ENCODE results near the gene ZNHIT6. TPM values are rescaled to one million over a fixed set of nuclear protein-coding genes. Genes with fewer than 3 reads are reported as not detected.

The ZNHIT6 gene
- total and polyA plus RNA-seq, 2 donors (not counting 1 experiment from before 2014, with no cell fraction given) = 6.0 to 16.3 TPM

- no peaks in the 10 kb centered on the region for H3K27me3 Mint-ChIP-seq
- Histone ChIP-seq H3K79me2 (ENCODE audit: control insufficient read depth, insufficient read depth, low read length) (no peaks in the 10 kb centered on the region), H3K27ac (ENCODE audit: low read length in 2 of 2) (no peak overlapping the region), H2AFZ (ENCODE audit: insufficient read depth, low read depth, low read length, poor library complexity, severe bottlenecking) (no peak overlapping the region), H3K27me3 (replicated peaks in 1 of 4; ENCODE audit: control extremely low read depth in 1 of 4, control insufficient read depth in 3 of 4, insufficient read depth in 4 of 4, low read length in 3 of 4) (no peaks in the 10 kb centered on the region), H3K4me3 (ENCODE audit: control extremely low read depth in 1 of 5, extremely low read depth in 1 of 5, insufficient read depth in 1 of 5, low read depth in 2 of 5, low read length in 4 of 5) (no peak overlapping the region), H3K9me3 (ENCODE audit: control extremely low read depth in 1 of 3, control insufficient read depth in 2 of 3, insufficient read depth in 1 of 3, low read length in 2 of 3) (no peaks in the 10 kb centered on the region), H3K4me2 (replicated peaks; ENCODE audit: low read depth, low read length, poor library complexity, severe bottlenecking) (no peak overlapping the region), H3K36me3 (replicated peaks in 1 of 2; ENCODE audit: control extremely low read depth in 1 of 2, control insufficient read depth in 1 of 2, extremely low read depth in 1 of 2, insufficient read depth in 2 of 2, low read length in 1 of 2) (no peaks in the 10 kb centered on the region), H3K9ac (ENCODE audit: low read length) (no peak overlapping the region), H3K4me1 (ENCODE audit: control insufficient read depth in 2 of 2, insufficient read depth in 2 of 2, low read length in 2 of 2) (no peaks in the 10 kb centered on the region), H4K20me1 (ENCODE audit: control insufficient read depth, insufficient read depth, low read length, poor library complexity, severe bottlenecking) (no peaks in the 10 kb centered on the region)
- no peak for TF ChIP-seq EZH2 (IDR thresholded peaks at IDR 0.05; ENCODE audit: borderline replicate concordance, insufficient read depth, low read depth, low read length, poor library complexity, severe bottlenecking)
- TF ChIP-seq, protein P1, sequence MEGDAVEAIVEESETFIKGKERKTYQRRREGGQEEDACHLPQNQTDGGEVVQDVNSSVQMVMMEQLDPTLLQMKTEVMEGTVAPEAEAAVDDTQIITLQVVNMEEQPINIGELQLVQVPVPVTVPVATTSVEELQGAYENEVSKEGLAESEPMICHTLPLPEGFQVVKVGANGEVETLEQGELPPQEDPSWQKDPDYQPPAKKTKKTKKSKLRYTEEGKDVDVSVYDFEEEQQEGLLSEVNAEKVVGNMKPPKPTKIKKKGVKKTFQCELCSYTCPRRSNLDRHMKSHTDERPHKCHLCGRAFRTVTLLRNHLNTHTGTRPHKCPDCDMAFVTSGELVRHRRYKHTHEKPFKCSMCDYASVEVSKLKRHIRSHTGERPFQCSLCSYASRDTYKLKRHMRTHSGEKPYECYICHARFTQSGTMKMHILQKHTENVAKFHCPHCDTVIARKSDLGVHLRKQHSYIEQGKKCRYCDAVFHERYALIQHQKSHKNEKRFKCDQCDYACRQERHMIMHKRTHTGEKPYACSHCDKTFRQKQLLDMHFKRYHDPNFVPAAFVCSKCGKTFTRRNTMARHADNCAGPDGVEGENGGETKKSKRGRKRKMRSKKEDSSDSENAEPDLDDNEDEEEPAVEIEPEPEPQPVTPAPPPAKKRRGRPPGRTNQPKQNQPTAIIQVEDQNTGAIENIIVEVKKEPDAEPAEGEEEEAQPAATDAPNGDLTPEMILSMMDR (IDR thresholded peaks at IDR 0.05) = no peak
- 71% methylated on average over 1 of the region's 4 CpGs for WGBS (ENCODE audit: insufficient coverage)
- intact Hi-C loops (cut with micrococcal nuclease) = no loop called here
- POLR2A ChIA-PET = no interaction called here
- no peaks in the 10 kb centered on the region for H3K4me1 Mint-ChIP-seq
- CTCF ChIA-PET = no interaction called here
- ATAC-seq (ENCODE audit: low read depth) = no peak
- H3K4me3 Mint-ChIP-seq = no peak overlapping the region
- no peak for DNase-seq
- H3K27ac Mint-ChIP-seq = no peak overlapping the region
- H3K9me3 Mint-ChIP-seq (ENCODE audit: insufficient read depth) = peaks cover 3% of the 10 kb centered on the region
Measured at GRCh38 chr1:85601901-85602300, 106.3 kb downstream of the ZNHIT6 start.

GRCh38 chr1:85599681-85600080, 108.6 kb downstream of the ZNHIT6 start:
- Mint-ChIP-seq H3K27me3 (no peaks in the 10 kb centered on the region), H3K9me3 (ENCODE audit: insufficient read depth) (peaks cover 3% of the 10 kb centered on the region), H3K4me3 (no peak overlapping the region), H3K27ac (no peak overlapping the region), H3K4me1 (no peaks in the 10 kb centered on the region)
- no peaks in the 10 kb centered on the region for H3K4me1 ChIP-seq (ENCODE audit: control insufficient read depth in 2 of 2, insufficient read depth in 2 of 2, low read length in 2 of 2)
- no peak for TF ChIP-seq EZH2 (IDR thresholded peaks at IDR 0.05; ENCODE audit: borderline replicate concordance, insufficient read depth, low read depth, low read length, poor library complexity, severe bottlenecking)
- TF ChIP-seq, protein P1 (IDR thresholded peaks at IDR 0.05) = no peak
- POLR2A ChIA-PET = no interaction called here
- H3K4me2 ChIP-seq (replicated peaks; ENCODE audit: low read depth, low read length, poor library complexity, severe bottlenecking) = no peak overlapping the region
- CTCF ChIA-PET = no interaction called here
- no peak overlapping the region for H3K4me3 ChIP-seq (ENCODE audit: control extremely low read depth in 1 of 5, extremely low read depth in 1 of 5, insufficient read depth in 1 of 5, low read depth in 2 of 5, low read length in 4 of 5)
- no peaks in the 10 kb centered on the region for H3K36me3 ChIP-seq (replicated peaks in 1 of 2; ENCODE audit: control extremely low read depth in 1 of 2, control insufficient read depth in 1 of 2, extremely low read depth in 1 of 2, insufficient read depth in 2 of 2, low read length in 1 of 2)
- intact Hi-C loops (cut with micrococcal nuclease) = no loop called here
- H4K20me1 ChIP-seq (ENCODE audit: control insufficient read depth, insufficient read depth, low read length, poor library complexity, severe bottlenecking) = no peaks in the 10 kb centered on the region
- 86% methylated on average over 1 of the region's 2 CpGs for WGBS (ENCODE audit: insufficient coverage)
- no peak overlapping the region for H2AFZ ChIP-seq (ENCODE audit: insufficient read depth, low read depth, low read length, poor library complexity, severe bottlenecking)
- no peak for DNase-seq
- no peak overlapping the region for H3K9ac ChIP-seq (ENCODE audit: low read length)
- no peaks in the 10 kb centered on the region for H3K9me3 ChIP-seq (ENCODE audit: control extremely low read depth in 1 of 3, control insufficient read depth in 2 of 3, insufficient read depth in 1 of 3, low read length in 2 of 3)
- H3K79me2 ChIP-seq (ENCODE audit: control insufficient read depth, insufficient read depth, low read length) = no peaks in the 10 kb centered on the region
- H3K27ac ChIP-seq (ENCODE audit: low read length in 2 of 2) = no peak overlapping the region
- no peaks in the 10 kb centered on the region for H3K27me3 ChIP-seq (replicated peaks in 1 of 4; ENCODE audit: control extremely low read depth in 1 of 4, control insufficient read depth in 3 of 4, insufficient read depth in 4 of 4, low read length in 3 of 4)
- ATAC-seq (ENCODE audit: low read depth) = no peak

Other genes with a start within 250 kb of the ZNHIT6 start
- not detected in 2 replicates for gene DDAH1, start 243.3 kb downstream of the ZNHIT6 start, total RNA-seq
- gene DDAH1, start 243.3 kb downstream of the ZNHIT6 start, polyA plus RNA-seq = 0.04 TPM in 1 of 2 replicates, not detected in the other
- gene CCN1, start 127.7 kb downstream of the ZNHIT6 start, total RNA-seq = not detected in 2 replicates
- 0.24 TPM in 1 of 2 replicates, not detected in the other for gene CCN1, start 127.7 kb downstream of the ZNHIT6 start, polyA plus RNA-seq

Data from B cell (primary cell).